ENCODE results near the gene UGT2B11.
"Not testable (repeated sequence)": the region's sequence is repeated elsewhere in the genome, so short reads cannot be mapped to it uniquely, and the experiment has no call there.

The UGT2B11 gene

DNA sequence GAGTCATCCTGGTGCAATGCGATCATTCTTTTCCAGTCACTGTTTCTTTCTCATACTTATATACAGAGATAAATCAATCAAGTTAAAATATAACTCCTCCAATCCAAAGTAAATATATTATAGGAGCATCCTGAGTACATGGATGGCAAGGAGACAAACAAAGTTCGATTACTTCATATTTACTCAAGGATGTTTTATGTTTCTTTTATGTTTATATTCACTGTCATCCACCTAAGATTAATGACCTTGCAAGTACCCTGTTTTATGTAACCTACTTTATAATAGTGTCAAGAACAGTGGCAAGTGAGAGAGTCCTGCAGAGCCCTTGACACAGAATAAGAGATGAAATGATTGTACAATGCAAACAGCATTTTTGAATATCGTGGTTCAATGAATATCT is at the start of gene UGT2B11:
UGT2B11 (minus strand) TSS at position 33 of the 400 bp plus-strand sequence; CDS start at position 7, 26 bp downstream.
- DNase-seq (ENCODE audit: low spot score), result no peak

GRCh38 chr4:69253147-69253772 is 38.7 kb upstream of the UGT2B11 start:
- DNase-seq (ENCODE audit: low spot score), result not testable (repeated sequence)

DNA sequence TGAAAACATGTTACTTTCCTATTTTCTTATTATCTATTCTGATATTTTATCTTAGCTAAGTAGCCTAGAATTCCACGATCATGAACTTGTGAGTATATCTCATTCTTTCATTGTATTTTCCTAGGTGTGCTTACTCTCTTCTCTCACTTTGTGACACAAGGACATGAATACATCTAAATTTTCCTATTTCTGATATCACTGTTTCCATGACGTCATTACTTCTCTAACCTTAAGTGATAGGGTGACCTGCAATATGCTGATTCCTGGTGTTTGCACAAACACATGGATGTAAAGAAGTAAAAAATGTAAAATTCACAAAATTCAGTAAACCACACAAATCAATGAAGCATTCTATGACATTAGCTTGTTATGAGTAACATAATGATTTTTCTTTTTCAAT is 36.3 kb upstream of the UGT2B11 start:
- not testable (repeated sequence) for DNase-seq (ENCODE audit: low spot score)

GRCh38 chr4:69242562-69243240 is 28.2 kb upstream of the UGT2B11 start:
- DNase-seq (ENCODE audit: low spot score), result not testable (repeated sequence)

GRCh38 chr4:69241746-69242145 is 27.2 kb upstream of the UGT2B11 start:
- DNase-seq (ENCODE audit: low spot score), result not testable (repeated sequence)

DNA sequence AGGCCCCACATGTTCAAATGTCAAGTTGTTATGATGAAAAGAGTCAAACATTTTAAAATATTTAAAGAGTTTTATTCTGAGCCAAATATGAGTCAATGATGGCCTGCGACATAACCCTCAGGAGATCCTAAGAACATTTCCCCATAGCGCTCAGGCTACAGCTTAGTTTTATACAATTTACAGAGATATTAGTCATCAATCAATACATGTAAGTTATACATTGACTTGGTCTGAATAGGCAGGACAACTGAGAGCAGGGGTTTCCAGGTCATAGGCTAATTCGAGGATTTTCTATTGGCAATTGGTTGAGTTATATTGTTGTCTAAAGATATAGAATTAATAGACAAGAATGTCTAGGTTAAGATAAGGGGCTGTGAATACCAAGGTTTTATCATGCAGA is 26.2 kb upstream of the UGT2B11 start:
- not testable (repeated sequence) for DNase-seq (ENCODE audit: low spot score)

- no peak for DNase-seq (ENCODE audit: low spot score)
Observed at GRCh38 chr4:69239557-69240168, 25.1 kb upstream of the UGT2B11 start.

- DNase-seq (ENCODE audit: low spot score), result no peak
Observed at GRCh38 chr4:69239092-69239491, 24.5 kb upstream of the UGT2B11 start.

DNA sequence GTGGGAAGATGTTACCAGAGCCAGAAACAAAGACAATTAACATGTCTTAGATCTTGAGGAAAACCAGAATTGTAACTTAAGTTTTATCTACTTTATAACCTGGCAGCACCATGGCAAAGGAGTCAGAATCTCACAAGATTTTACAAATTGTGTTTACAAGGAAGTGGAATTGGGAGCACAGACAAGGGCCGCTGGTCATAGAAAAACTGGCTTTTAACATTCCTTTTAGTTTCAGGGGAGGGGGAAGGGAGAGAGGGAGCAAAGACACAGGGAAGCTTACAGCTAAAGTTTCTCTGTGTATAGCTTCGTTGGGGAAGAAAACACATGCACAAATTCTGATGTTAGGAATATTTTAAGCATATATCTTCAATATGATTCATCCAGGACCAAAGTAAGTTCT is 10.3 kb upstream of the UGT2B11 start:
- DNase-seq (ENCODE audit: low spot score), result no peak

DNA sequence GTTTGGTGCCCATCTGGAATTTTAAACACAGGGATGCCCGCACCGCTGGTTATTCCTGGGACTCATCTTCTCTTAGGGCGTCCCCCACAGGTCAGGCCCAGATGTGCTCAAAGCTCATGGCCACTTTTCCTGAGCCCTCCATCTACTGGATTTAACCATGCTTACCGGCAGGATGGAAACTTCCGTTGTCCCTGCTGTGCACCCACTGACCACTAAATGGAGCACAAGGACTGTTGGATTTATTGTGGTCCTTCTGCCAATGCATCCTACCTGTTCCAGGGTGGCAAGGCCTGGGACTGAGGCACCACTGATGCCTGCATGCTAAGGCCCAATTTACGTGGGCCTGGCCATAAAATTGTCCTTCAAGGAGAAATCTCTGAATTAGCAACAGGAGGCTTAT is 8.7 kb upstream of the UGT2B11 start:
- DNase-seq (ENCODE audit: low spot score), result not testable (repeated sequence)

DNA sequence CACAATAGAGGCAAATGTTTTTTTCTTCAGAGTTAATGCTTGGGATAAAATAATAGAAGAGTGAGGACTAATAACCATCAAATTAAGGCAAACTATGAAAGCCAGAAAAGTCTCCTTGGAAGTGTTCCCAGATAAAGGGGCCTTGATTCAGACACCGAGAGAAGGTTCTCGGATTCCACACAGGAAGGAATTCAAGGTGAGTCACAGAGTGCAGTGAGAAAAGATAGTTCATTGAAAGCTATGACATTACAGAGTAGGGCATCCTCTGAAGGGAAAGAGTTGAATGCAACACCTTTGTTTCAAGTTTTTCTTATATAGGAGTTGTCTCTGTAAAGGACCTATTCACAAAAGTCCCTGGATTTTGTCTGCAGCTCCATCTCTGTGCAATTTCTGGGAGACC is 3.9 kb upstream of the UGT2B11 start:
- DNase-seq (ENCODE audit: low spot score), result not testable (repeated sequence)

- no peak for DNase-seq (ENCODE audit: low spot score)
Observed at GRCh38 chr4:69210911-69211310, 3.6 kb downstream of the UGT2B11 start.

GRCh38 chr4:69198506-69198905 is 16.0 kb downstream of the UGT2B11 start:
- not testable (repeated sequence) for DNase-seq (ENCODE audit: low spot score)

DNA sequence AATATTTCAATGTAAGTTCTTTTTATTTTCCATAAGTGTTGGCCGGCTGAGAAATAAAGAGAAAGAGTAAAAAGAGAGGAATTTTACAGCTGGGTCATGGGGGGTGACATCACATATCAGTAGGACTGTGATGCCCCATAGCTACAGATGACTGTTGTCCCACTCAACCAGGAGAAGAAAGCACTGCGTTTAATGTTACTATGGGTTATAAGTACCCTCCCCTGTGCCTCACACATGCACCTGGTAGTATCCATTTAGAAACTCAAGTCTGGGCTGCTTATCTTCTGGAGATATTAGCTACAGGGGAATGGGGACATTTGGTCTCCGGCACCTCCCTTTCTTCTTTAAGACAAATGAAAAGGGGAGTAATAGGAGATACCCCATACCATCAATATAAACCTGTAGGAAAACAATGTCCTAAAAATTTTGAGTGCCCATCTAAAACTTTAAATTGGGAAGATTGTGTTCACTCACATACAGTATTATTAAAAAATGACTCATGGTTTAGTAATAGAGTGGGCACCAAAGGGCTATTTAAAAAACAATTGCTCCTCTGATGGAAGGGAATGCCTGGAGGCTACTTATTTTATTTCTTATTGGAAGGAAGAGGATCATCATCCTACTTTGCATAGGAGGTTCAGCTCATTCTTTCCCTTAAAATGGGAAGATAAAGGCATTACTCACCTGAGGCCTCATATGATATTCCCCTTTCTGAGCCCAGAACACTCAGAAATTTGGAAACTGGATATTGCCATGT is 18.2 kb downstream of the UGT2B11 start:
- DNase-seq (ENCODE audit: low spot score), result no peak

DNA sequence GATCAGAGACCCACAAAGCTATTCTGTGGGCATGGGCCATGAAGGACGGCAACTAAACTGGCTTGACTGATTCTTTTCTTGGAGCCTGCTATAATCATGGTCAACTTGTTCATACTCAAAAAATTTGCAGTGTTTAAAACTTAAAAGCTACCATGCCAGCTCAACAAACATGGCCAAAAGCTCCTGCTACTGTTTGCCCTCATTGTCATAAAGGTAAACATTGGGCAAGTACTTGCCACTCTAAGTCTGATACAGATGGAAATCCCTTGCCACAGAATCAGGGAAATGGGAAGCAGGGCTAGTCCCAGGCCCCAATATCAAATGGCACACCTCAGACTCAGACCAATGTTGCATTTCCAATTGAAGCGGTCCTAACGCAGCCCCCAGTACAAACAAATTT is 20.4 kb downstream of the UGT2B11 start:
- no peak for DNase-seq (ENCODE audit: low spot score)

- not testable (repeated sequence) for DNase-seq (ENCODE audit: low spot score)
Observed at GRCh38 chr4:69191905-69192304, 22.6 kb downstream of the UGT2B11 start.

DNA sequence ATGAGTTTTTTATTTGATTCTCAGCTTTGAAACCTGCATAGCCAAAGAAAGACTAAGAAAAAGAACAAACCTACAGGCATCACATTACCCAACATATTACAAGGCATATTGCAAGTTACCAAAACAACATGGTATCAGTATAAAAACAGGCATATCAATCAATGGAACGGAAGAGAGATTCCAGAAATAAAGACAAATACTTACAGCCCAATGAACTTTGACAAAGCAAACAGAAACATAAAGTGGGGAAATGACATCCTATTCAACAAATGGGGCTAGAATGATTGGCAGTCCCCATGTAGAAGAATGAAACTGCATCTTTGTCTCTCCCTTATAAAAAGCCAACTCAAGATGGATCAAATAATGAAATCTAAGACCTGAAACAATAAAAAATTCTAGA is 23.9 kb downstream of the UGT2B11 start:
- DNase-seq (ENCODE audit: low spot score), result not testable (repeated sequence)

GRCh38 chr4:69181519-69182169 is 32.9 kb downstream of the UGT2B11 start:
- not testable (repeated sequence) for DNase-seq (ENCODE audit: low spot score)

DNA sequence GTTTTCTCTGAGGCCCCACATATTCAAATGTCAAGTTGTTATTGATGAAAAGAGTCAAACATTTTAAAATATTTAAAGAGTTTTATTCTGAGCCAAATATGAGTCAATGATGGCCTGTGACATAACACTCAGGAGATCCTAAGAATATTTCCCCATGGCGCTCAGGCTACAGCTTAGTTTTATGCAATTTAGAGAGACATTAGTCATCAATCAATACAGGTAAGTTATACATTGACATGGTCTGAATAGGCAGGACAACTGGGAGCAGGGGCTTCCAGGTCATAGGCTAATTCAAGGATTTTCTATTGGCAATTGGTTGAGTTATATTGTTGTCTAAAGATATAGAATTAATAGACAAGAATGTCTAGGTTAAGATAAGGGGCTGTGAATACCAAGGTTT is 34.7 kb downstream of the UGT2B11 start:
- DNase-seq (ENCODE audit: low spot score), result not testable (repeated sequence)

GRCh38 chr4:69178751-69179205 is 35.8 kb downstream of the UGT2B11 start:
- not testable (repeated sequence) for DNase-seq (ENCODE audit: low spot score)

DNA sequence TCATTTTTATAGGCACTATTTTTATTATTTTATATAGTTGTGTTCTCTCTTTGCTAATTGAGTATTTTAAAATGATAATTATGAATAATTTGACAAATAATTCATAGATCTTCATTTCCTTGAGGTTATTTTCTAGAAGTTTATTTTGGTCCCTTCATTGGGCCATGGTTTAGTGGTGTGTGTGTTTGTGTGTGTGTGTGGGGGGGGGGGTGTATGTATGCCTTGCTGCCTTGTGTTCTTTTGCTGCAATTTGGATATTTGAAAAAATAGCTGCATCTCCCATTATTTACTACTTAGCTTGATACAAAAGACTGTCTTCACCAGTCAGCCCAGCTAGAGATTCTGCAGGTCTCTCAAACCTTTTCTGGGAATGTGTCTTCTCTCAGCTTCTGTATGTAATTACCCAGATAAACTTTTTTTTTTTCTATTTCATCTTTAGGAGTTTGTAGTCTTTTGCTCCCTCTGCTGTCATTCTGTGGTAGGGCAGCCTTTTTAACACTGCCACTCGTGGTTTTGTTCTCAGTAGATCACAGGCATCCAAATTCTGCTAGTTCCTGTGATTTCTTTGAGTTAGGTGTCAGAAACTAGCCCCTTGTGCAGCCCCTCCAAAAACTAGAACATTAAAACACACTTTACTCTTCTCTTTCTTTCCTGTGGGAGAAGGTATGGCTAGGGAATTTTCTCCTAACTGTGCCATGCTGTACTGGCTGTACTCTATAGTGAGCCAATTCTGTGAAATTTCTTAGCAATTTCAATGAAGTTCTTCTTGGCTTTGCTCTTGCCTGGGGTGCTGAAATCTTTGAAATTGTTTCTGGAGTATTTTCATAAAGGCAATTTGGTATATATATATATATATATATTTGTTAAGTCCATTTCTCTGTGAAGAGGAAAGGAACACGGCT is 44.1 kb downstream of the UGT2B11 start:
- DNase-seq (ENCODE audit: low spot score), result peak; percentile 24

Measured in Ammon's horn (tissue), 1 donor.